T-helper 22 cell (primary cell): ENCODE data around the gene THBS3.
"Not testable (repeated sequence)": the region's sequence is repeated elsewhere in the genome, so short reads cannot be mapped to it uniquely, and the experiment has no call there.

Experiments used
- DNase-seq: peaks from one replicate; pipeline ENCODE4 v3.0.0-alpha.2; 2020; ENCODE audit warnings: low read depth

Gene THBS3

GRCh38 chr1:155206891-155207805, 549 bp downstream of the THBS3 start:
- peak; percentile 71 for DNase-seq

GRCh38 chr1:155205969-155206593, 1.6 kb downstream of the THBS3 start:
- no peak for DNase-seq

GRCh38 chr1:155205035-155205434, 2.7 kb downstream of the THBS3 start:
- DNase-seq: no peak

- no peak for DNase-seq
Measured at GRCh38 chr1:155202731-155203515, 4.8 kb downstream of the THBS3 start.

- no peak for DNase-seq
Measured at GRCh38 chr1:155202198-155202597, 5.5 kb downstream of the THBS3 start.

GRCh38 chr1:155200920-155201319, 6.8 kb downstream of the THBS3 start:
- no peak for DNase-seq

- no peak for DNase-seq
Measured at GRCh38 chr1:155199792-155200191, 7.9 kb downstream of the THBS3 start.

- DNase-seq: no peak
Measured at GRCh38 chr1:155198547-155198906, 9.2 kb downstream of the THBS3 start.

GRCh38 chr1:155197901-155198546, 9.7 kb downstream of the THBS3 start:
- DNase-seq: no peak

- no peak for DNase-seq
Measured at GRCh38 chr1:155196893-155197638, 10.6 kb downstream of the THBS3 start.

GRCh38 chr1:155196103-155196892, 11.4 kb downstream of the THBS3 start:
- no peak for DNase-seq

- DNase-seq: no peak
Measured at GRCh38 chr1:155195201-155196102, 12.2 kb downstream of the THBS3 start.

- DNase-seq: not testable (repeated sequence)
Measured at GRCh38 chr1:155193991-155194240, 13.8 kb downstream of the THBS3 start.

- DNase-seq: peak; percentile 37
Measured at GRCh38 chr1:155193275-155193990, 14.3 kb downstream of the THBS3 start.

GRCh38 chr1:155192346-155193274, 15.1 kb downstream of the THBS3 start:
- no peak for DNase-seq

GRCh38 chr1:155191904-155192303, 15.8 kb downstream of the THBS3 start:
- no peak for DNase-seq

GRCh38 chr1:155189926-155190325, 17.8 kb downstream of the THBS3 start:
- not testable (repeated sequence) for DNase-seq

GRCh38 chr1:155188268-155188667, 19.4 kb downstream of the THBS3 start:
- DNase-seq: no peak
